IMR-90 (cell line): Measurements from ENCODE around the gene UGGT2. TPM values are rescaled to one million over a fixed set of nuclear protein-coding genes. Genes with fewer than 3 reads are reported as not detected.

Experiments
- ATAC-seq: fragments of 200-7000 bp; cut with Tn5 transposase; 2 replicates; pipeline ENCODE4 v1.9.1; 2020; ENCODE audit warnings: low read depth, mild to moderate bottlenecking, moderate library complexity
- BruUV-seq: library from RNA; stranded (reverse); fragments of 400-500 nt; replicated peaks from 2 replicates; lab custom pipeline; 2021; lab: Mats Ljungman, UMichigan
- CTCF ChIA-PET: fragments of 300-600 bp; formaldehyde crosslinking; extraction: SDS; loops from one replicate; lab custom pipeline; 2021; ENCODE audit warnings: antibody characterized with exemption; lab: Yijun Ruan, JAX
- POLR2A ChIA-PET: fragments of 300-600 bp; sonication (Branson Sonifier 250); formaldehyde crosslinking; loops from one replicate; lab custom pipeline; 2022; ENCODE audit warnings: antibody characterized with exemption; ENCODE audit not compliant: unreplicated experiment; lab: Charles Lee
- DNase-seq: peaks from one replicate; pipeline ENCODE4 v3.0.0; 2013
- H2AFZ ChIP-seq: replicated peaks from 2 replicates; pipeline ENCODE3; 2013; ENCODE audit warnings: low read length, mild to moderate bottlenecking; ENCODE audit not compliant: poor library complexity
- H2AK5ac ChIP-seq: 2 replicates; pipeline ENCODE4 v1.6.1; 2013; ENCODE audit warnings: low read depth, low read length, inconsistent platforms
- H2AK9ac ChIP-seq: replicated peaks from 2 replicates; pipeline ENCODE3; 2013; ENCODE audit warnings: mild to moderate bottlenecking, low read depth, low read length, moderate library complexity; ENCODE audit not compliant: poor library complexity
- H2BK120ac ChIP-seq: 2 replicates; pipeline ENCODE4 v1.6.1; 2013; ENCODE audit warnings: low read depth, low read length, inconsistent platforms
- H2BK15ac ChIP-seq: 3 replicates; pipeline ENCODE4 v1.6.1; 2013; ENCODE audit warnings: low read depth, low read length, inconsistent platforms
- H2BK20ac ChIP-seq: 2 replicates; pipeline ENCODE4 v1.6.1; 2013; ENCODE audit warnings: low read depth, mild to moderate bottlenecking, inconsistent platforms, low read length, moderate library complexity
- H2BK5ac ChIP-seq: 2 replicates; pipeline ENCODE4 v1.6.1; 2013; ENCODE audit warnings: mild to moderate bottlenecking, low read depth, low read length, inconsistent platforms; ENCODE audit not compliant: poor library complexity, severe bottlenecking
- H3K14ac ChIP-seq: replicated peaks from 2 replicates; pipeline ENCODE4 v1.6.1; 2013; ENCODE audit warnings: low read depth, low read length, inconsistent platforms
- H3K18ac ChIP-seq: 2 replicates; pipeline ENCODE4 v1.6.1; 2013; ENCODE audit warnings: low read depth, low read length, control low read depth
- H3K23ac ChIP-seq: 2 replicates; pipeline ENCODE4 v1.6.1; 2013; ENCODE audit warnings: low read depth, low read length, inconsistent platforms
- H3K27ac ChIP-seq: 2 replicates; pipeline ENCODE4 v1.5.1; 2013; ENCODE audit warnings: mild to moderate bottlenecking, control low read depth, low read length; ENCODE audit not compliant: insufficient read depth
- H3K27me3 ChIP-seq: 2 replicates; pipeline ENCODE4 v1.6.1; 2013; ENCODE audit warnings: low read length; ENCODE audit not compliant: control insufficient read depth, insufficient read depth
- H3K36me3 ChIP-seq: 2 replicates; pipeline ENCODE4 v1.6.1; 2013; ENCODE audit warnings: low read length, mixed read lengths; ENCODE audit not compliant: control insufficient read depth, insufficient read depth
- H3K4ac ChIP-seq: 2 replicates; pipeline ENCODE4 v1.6.1; 2013; ENCODE audit warnings: low read depth, low read length, inconsistent platforms
- H3K4me1 ChIP-seq: 2 replicates; pipeline ENCODE4 v1.6.1; 2013; ENCODE audit warnings: low read length, mixed read lengths; ENCODE audit not compliant: control insufficient read depth, insufficient read depth
- H3K4me2 ChIP-seq: 2 replicates; pipeline ENCODE4 v1.6.1; 2013; ENCODE audit warnings: low read depth, mild to moderate bottlenecking, control low read depth, low read length, moderate library complexity
- H3K4me3 ChIP-seq: 2 replicates; pipeline ENCODE4 v1.5.1; 2013; ENCODE audit warnings: low read depth, mild to moderate bottlenecking, control low read depth, low read length, moderate library complexity; ENCODE audit not compliant: insufficient read depth
- H3K56ac ChIP-seq: 2 replicates; pipeline ENCODE4 v1.6.1; 2013; ENCODE audit warnings: low read length, inconsistent platforms; ENCODE audit not compliant: insufficient read depth; ENCODE audit errors: extremely low read depth
- H3K79me1 ChIP-seq, 2 experiments: 2 replicates each; pipeline ENCODE4 v1.6.1; 2013; ENCODE audit warnings: low read length in 2 of 2, inconsistent platforms in 1 of 2, low read depth in 1 of 2
- H3K9ac ChIP-seq: 2 replicates; pipeline ENCODE4 v1.6.1; 2013; ENCODE audit warnings: low read depth, low read length, control low read depth
- H3K9me1 ChIP-seq: 2 replicates; pipeline ENCODE4 v1.6.1; 2013; ENCODE audit warnings: low read length, inconsistent platforms; ENCODE audit not compliant: insufficient read depth
- H3K9me3 ChIP-seq: 2 replicates; pipeline ENCODE4 v1.6.1; 2013; ENCODE audit warnings: low read length; ENCODE audit not compliant: control insufficient read depth, insufficient read depth
- H4K20me1 ChIP-seq: 2 replicates; pipeline ENCODE4 v1.6.1; 2013; ENCODE audit warnings: low read length, inconsistent platforms; ENCODE audit not compliant: insufficient read depth
- H4K5ac ChIP-seq: 2 replicates; pipeline ENCODE4 v1.6.1; 2013; ENCODE audit warnings: mild to moderate bottlenecking, low read depth, low read length, control low read depth
- H4K8ac ChIP-seq, 2 experiments: 2 replicates each; pipeline ENCODE4 v1.6.1; 2013; ENCODE audit warnings: low read depth in 2 of 2, low read length in 2 of 2, control low read depth in 1 of 2, inconsistent platforms in 1 of 2
- H4K91ac ChIP-seq: 2 replicates; pipeline ENCODE4 v1.6.1; 2013; ENCODE audit warnings: low read depth, low read length, inconsistent platforms; ENCODE audit not compliant: insufficient read depth
- CEBPB ChIP-seq: IDR thresholded peaks from 2 replicates; pipeline ENCODE4 v1.6.1; 2012; ENCODE audit warnings: low read depth, low read length, improper control_type of control experiment
- CHD1 ChIP-seq: IDR thresholded peaks from 2 replicates; pipeline ENCODE4 v1.6.1; 2012; ENCODE audit warnings: low read depth, low read length, improper control_type of control experiment
- FOS ChIP-seq: fragments of 150-350 bp; IDR thresholded peaks from 2 replicates; pipeline ENCODE4 v1.6.1; 2016; ENCODE audit warnings: low read depth, low read length
- MAZ ChIP-seq: IDR thresholded peaks from 2 replicates; pipeline ENCODE4 v1.6.1; 2012; ENCODE audit warnings: low read depth, mild to moderate bottlenecking, low read length, improper control_type of control experiment, moderate library complexity, borderline replicate concordance
- MXI1 ChIP-seq: IDR thresholded peaks from 2 replicates; pipeline ENCODE4 v1.6.1; 2012; ENCODE audit warnings: low read depth, mild to moderate bottlenecking, low read length, moderate library complexity, borderline replicate concordance
- POLR2A ChIP-seq: IDR thresholded peaks from 2 replicates; pipeline ENCODE4 v1.6.1; 2012; ENCODE audit warnings: mild to moderate bottlenecking, low read depth, low read length
- RAD21 ChIP-seq: IDR thresholded peaks from 2 replicates; pipeline ENCODE4 v1.6.1; 2012; ENCODE audit warnings: low read length, improper control_type of control experiment
- RCOR1 ChIP-seq: IDR thresholded peaks from 2 replicates; pipeline ENCODE4 v1.6.1; 2012; ENCODE audit warnings: mild to moderate bottlenecking, low read length, improper control_type of control experiment; ENCODE audit not compliant: insufficient replicate concordance
- RFX5 ChIP-seq: IDR thresholded peaks from 2 replicates; pipeline ENCODE4 v1.8.0; 2012; ENCODE audit warnings: low read depth, mild to moderate bottlenecking, low read length, moderate library complexity
- USF2 ChIP-seq: fragments of 150-350 bp; IDR thresholded peaks from 2 replicates; pipeline ENCODE4 v1.6.1; 2017; ENCODE audit warnings: mild to moderate bottlenecking, antibody characterized with exemption, low read length, low read depth
- WGBS, 2 experiments: methylation state at CpG; one replicate each; pipeline versions ENCODE4 v1.1.5 to v1.1.7; 2013; ENCODE audit warnings: missing lambda C conversion rate in 2 of 2; ENCODE audit not compliant: insufficient read length in 1 of 2; ENCODE audit errors: extremely low coverage in 2 of 2; 5-methylcytosine and 5-hydroxymethylcytosine counted together
- dilution Hi-C: fragments of 300-500 bp; cut with HindIII; formaldehyde crosslinking; loops from one replicate; pipeline ENCODE4 v1.14.3; 2018; ENCODE audit warnings: low sequenced_read_pairs; ENCODE audit not compliant: unreplicated experiment
- in situ Hi-C: fragments of 300-500 bp; cut with MboI; formaldehyde crosslinking; loops from 3 replicates; pipeline ENCODE4 v1.14.3; 2019; ENCODE audit warnings: low sequenced_read_pairs, inconsistent platforms, mixed read lengths
- intact Hi-C: fragments of 100-400 bp; cut with micrococcal nuclease; formaldehyde crosslinking; loops from 2 replicates; pipeline ENCODE4 v1.10.0; 2022
- polyA plus RNA-seq, 3 experiments: library from polyadenylated mRNA; depleted of rRNA; stranded (reverse); fragments of >200 nt; gene quantifications; 2 replicates each; pipeline ENCODE4 v1.2.3, GENCODE V29; 2012; ENCODE audit warnings: low replicate concordance in 1 of 3
- total RNA-seq: library from RNA; depleted of rRNA; stranded (reverse); fragments of >200 nt; gene quantifications from 2 replicates; pipeline ENCODE4 v1.2.3, GENCODE V29; 2012

The UGGT2 gene
- total and polyA plus RNA-seq, 2 of the 4 experiments (the other 2 are of a cell fraction): 21.4 to 40.1 TPM

GRCh38 chr13:95921485-95921884 is 131.7 kb downstream of the UGGT2 start:
- no peaks in the 10 kb centered on the region for H4K20me1 ChIP-seq
- H2BK5ac ChIP-seq: no peak overlapping the region
- H3K9ac ChIP-seq: no peak overlapping the region
- BruUV-seq: no TSS peak
- no peak overlapping the region for H3K18ac ChIP-seq
- ATAC-seq (peak; percentile 48; the same call in 1 of the 2 replicates), DNase-seq (peak; percentile 14)
- no peak for TF ChIP-seq POLR2A
- TF ChIP-seq FOS: no peak
- no peak for TF ChIP-seq RAD21
- TF ChIP-seq RFX5: no peak
- no peak for TF ChIP-seq MAZ
- TF ChIP-seq CHD1: no peak
- no peak for TF ChIP-seq CEBPB
- TF ChIP-seq USF2: no peak
- no peak for TF ChIP-seq RCOR1
- TF ChIP-seq MXI1: no peak
- no peak overlapping the region for H3K4ac ChIP-seq
- no peak overlapping the region for H2AK5ac ChIP-seq
- no peak overlapping the region for H2BK120ac ChIP-seq
- no peaks in the 10 kb centered on the region; the same call in 1 of the 2 replicates for H3K9me1 ChIP-seq
- H2BK15ac ChIP-seq: no peak overlapping the region
- no peak overlapping the region for H3K27ac ChIP-seq
- H3K4me3 ChIP-seq: no peak overlapping the region
- no peak overlapping the region for H4K91ac ChIP-seq
- no peak overlapping the region for H3K56ac ChIP-seq
- no peak overlapping the region for H2AK9ac ChIP-seq
- no peaks in the 10 kb centered on the region for H3K27me3 ChIP-seq
- H3K79me1 ChIP-seq: no peaks in the 10 kb centered on the region
- in situ Hi-C loops: no loop called here
- POLR2A ChIA-PET: no interaction called here
- CTCF ChIA-PET: no interaction called here
- H3K23ac ChIP-seq: no peak overlapping the region
- intact Hi-C loops: no loop called here
- H3K36me3 ChIP-seq: no peaks in the 10 kb centered on the region
- H3K14ac ChIP-seq: no peak overlapping the region
- no peak overlapping the region for H4K5ac ChIP-seq
- no peak overlapping the region for H3K4me2 ChIP-seq
- no peaks in the 10 kb centered on the region for H3K4me1 ChIP-seq
- dilution Hi-C loops: no loop called here
- no peaks in the 10 kb centered on the region for H3K9me3 ChIP-seq
- no CpG with 5 or more reads among the region's 2 CpGs for WGBS, 2 experiments
- no peak overlapping the region for H4K8ac ChIP-seq
- H2BK20ac ChIP-seq: no peak overlapping the region
- H2AFZ ChIP-seq: no peak overlapping the region
